Dedifferentiated amniotic fluid mesenchymal stem cell (primary cell): ENCODE data around the gene RILP.
"Not testable (repeated sequence)": the region's sequence is repeated elsewhere in the genome, so short reads cannot be mapped to it uniquely, and the experiment has no call there.

ENCODE experiments used
- DNase-seq: peaks from one replicate; pipeline ENCODE4 v3.0.0-alpha.2; 2016; ENCODE audit errors: extremely low spot score

The RILP gene

GRCh38 chr17:1649844-1650501 lies at the start of gene RILP:
Gene RILP (minus strand): TSS chr17:1649866. CDS start chr17:1649804, 62 bp downstream.
- DNase-seq: no peak

- no peak for DNase-seq
These were observed 48.0 kb upstream of the RILP start for GRCh38 chr17:1697681-1698080.

- no peak for DNase-seq
These were observed 45.7 kb upstream of the RILP start for GRCh38 chr17:1695365-1695764.

GRCh38 chr17:1693339-1693738 lies 43.7 kb upstream of the RILP start:
- DNase-seq: no peak

- DNase-seq: no peak
These were observed 41.0 kb upstream of the RILP start for GRCh38 chr17:1690544-1691221.

GRCh38 chr17:1688405-1688804 lies 38.7 kb upstream of the RILP start:
- DNase-seq: not testable (repeated sequence)

- DNase-seq: no peak
These were observed 36.4 kb upstream of the RILP start for GRCh38 chr17:1686086-1686485.

- peak; percentile 98 for DNase-seq
These were observed 34.9 kb upstream of the RILP start, which contains the start of gene PRPF8 for GRCh38 chr17:1684378-1685189. Gene PRPF8 (minus strand): TSS chr17:1684867. CDS start chr17:1684571, 296 bp downstream.

- DNase-seq: no peak
These were observed 33.8 kb upstream of the RILP start for GRCh38 chr17:1683459-1683858.

- no peak for DNase-seq
These were observed 26.7 kb upstream of the RILP start for GRCh38 chr17:1676401-1676800.

- DNase-seq: no peak
These were observed 23.5 kb upstream of the RILP start for GRCh38 chr17:1673041-1673785.

- not testable (repeated sequence) for DNase-seq
These were observed 14.3 kb upstream of the RILP start for GRCh38 chr17:1663934-1664333.

GRCh38 chr17:1661045-1661444 lies 11.4 kb upstream of the RILP start:
- no peak for DNase-seq

GRCh38 chr17:1658100-1658499 lies 8.4 kb upstream of the RILP start:
- DNase-seq: no peak

- DNase-seq: no peak
These were observed 4.1 kb upstream of the RILP start for GRCh38 chr17:1653735-1654134.

- not testable (repeated sequence) for DNase-seq
These were observed 3.1 kb upstream of the RILP start for GRCh38 chr17:1652794-1653193.

GRCh38 chr17:1651559-1651844 lies 1.8 kb upstream of the RILP start:
- no peak for DNase-seq

GRCh38 chr17:1650731-1651558 lies 1.3 kb upstream of the RILP start:
- no peak for DNase-seq

GRCh38 chr17:1648963-1649843 lies 463 bp downstream of the RILP start:
- peak; percentile 88 for DNase-seq
